Loucy (cell line): ENCODE measurements around the gene ZNF407.

ENCODE experiments used
- EZH2phosphoT487 ChIP-seq: fragments of 200-600 bp; IDR thresholded peaks from 2 replicates; pipeline ENCODE4 v1.6.1; 2018; ENCODE audit warnings: antibody characterized with exemption, mild to moderate bottlenecking, moderate library complexity, borderline replicate concordance
- TF ChIP-seq, protein P1 (sequence below): fragments of 200-600 bp; sonication (generic); conservative IDR thresholded peaks from 2 replicates; pipeline ENCODE4 v1.5.1; 2014; ENCODE audit warnings: mild to moderate bottlenecking, antibody characterized with exemption, low read length

DNA sequence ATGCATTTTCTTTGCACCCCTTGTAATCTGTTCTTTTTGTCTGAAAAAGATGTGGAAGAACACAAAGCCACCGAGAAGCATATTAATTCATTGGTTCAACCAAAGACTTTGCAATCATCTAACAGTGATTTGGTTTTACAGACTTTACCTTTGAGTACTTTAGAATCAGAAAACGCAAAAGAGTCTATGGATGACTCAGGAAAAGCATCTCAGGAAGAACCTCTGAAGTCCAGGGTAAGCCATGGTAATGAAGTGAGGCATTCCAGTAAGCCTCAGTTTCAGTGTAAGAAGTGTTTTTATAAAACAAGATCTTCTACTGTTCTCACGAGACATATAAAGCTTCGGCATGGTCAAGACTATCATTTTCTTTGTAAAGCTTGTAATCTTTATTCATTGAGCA is 35.2 kb downstream of the ZNF407 start:
- TF ChIP-seq, protein P1, sequence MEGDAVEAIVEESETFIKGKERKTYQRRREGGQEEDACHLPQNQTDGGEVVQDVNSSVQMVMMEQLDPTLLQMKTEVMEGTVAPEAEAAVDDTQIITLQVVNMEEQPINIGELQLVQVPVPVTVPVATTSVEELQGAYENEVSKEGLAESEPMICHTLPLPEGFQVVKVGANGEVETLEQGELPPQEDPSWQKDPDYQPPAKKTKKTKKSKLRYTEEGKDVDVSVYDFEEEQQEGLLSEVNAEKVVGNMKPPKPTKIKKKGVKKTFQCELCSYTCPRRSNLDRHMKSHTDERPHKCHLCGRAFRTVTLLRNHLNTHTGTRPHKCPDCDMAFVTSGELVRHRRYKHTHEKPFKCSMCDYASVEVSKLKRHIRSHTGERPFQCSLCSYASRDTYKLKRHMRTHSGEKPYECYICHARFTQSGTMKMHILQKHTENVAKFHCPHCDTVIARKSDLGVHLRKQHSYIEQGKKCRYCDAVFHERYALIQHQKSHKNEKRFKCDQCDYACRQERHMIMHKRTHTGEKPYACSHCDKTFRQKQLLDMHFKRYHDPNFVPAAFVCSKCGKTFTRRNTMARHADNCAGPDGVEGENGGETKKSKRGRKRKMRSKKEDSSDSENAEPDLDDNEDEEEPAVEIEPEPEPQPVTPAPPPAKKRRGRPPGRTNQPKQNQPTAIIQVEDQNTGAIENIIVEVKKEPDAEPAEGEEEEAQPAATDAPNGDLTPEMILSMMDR = no peak
- TF ChIP-seq EZH2phosphoT487 = no peak
